AG09319 (cell line): ENCODE measurements around the gene SLC26A4.

Experiments used
- DNase-seq: peaks from one replicate; pipeline ENCODE4 v3.0.0-alpha.2; 2010; ENCODE audit warnings: low read depth; ENCODE audit errors: extremely low read depth
- TF ChIP-seq, protein P1 (sequence below): IDR thresholded peaks from 2 replicates; pipeline ENCODE4 v1.5.1; 2011; ENCODE audit warnings: low read depth, mild to moderate bottlenecking, inconsistent platforms, low read length, moderate library complexity

The SLC26A4 gene

DNA sequence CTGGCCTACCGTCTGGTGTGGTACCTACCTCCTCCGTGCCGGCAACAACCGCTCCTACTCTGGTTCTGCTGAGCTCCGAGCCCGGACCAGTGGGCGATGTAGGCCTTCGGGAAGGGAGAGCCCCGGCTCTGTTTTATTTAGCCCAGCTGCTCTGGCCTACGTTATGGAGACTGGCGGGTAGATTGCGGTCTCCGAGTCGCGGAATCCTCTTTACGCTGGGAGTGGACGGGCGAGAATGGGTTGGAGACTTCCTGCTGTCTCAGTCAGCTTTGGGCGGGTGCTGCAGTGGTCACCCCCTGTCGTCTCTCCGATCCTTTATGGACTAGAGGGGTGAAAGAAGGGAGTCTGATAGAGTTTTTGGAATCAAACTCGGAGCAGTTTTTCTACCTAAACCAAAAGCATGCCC is 83.7 kb downstream of the SLC26A4 start:
- no peak for DNase-seq
- TF ChIP-seq, protein P1, sequence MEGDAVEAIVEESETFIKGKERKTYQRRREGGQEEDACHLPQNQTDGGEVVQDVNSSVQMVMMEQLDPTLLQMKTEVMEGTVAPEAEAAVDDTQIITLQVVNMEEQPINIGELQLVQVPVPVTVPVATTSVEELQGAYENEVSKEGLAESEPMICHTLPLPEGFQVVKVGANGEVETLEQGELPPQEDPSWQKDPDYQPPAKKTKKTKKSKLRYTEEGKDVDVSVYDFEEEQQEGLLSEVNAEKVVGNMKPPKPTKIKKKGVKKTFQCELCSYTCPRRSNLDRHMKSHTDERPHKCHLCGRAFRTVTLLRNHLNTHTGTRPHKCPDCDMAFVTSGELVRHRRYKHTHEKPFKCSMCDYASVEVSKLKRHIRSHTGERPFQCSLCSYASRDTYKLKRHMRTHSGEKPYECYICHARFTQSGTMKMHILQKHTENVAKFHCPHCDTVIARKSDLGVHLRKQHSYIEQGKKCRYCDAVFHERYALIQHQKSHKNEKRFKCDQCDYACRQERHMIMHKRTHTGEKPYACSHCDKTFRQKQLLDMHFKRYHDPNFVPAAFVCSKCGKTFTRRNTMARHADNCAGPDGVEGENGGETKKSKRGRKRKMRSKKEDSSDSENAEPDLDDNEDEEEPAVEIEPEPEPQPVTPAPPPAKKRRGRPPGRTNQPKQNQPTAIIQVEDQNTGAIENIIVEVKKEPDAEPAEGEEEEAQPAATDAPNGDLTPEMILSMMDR = no peak

DNA sequence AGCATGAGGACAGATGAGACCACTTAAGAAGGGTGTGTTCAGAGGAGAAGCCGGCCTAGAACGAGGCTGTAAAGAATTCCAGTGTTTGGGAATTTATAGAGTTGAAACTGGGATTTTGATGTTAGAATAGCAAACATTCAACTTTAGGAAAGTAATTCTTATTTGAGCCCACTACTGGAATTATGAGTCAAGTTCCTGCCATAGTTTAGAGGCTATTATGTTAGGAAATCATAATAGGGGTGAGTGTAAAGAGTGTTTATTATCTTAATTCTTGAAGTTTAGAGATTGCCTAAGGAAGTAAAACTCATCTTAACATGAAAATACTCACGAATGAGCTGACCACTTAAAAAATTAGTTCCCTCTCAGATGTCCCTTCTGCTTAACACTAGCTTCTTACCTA is 85.4 kb downstream of the SLC26A4 start:
- TF ChIP-seq, protein P1 = no peak
- DNase-seq = no peak

DNA sequence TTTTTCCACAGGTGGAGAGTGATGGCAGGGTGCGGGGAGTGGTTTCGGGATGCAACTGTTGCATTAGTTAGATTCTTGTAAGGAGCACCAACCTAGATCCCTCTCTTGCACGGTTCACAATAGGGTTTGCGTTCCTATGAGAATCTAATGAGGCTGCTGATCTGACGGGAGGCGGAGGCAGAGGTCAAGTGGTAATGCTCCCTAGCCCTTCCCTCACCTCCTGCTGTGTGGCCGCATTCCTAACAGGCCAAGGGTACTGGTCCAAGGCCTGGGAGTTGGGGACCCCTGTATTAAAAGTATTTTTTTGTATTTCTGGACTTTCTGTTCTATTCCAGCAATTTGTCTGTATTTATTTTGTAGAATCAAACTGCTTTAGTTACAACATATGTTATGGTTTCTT is 90.5 kb downstream of the SLC26A4 start:
- TF ChIP-seq, protein P1 = no peak
- no peak for DNase-seq

- TF ChIP-seq, protein P1 = no peak; the same call in none of the 2 replicates
- DNase-seq = no peak
Measured at GRCh38 chr7:107754642-107755041, 94.0 kb downstream of the SLC26A4 start.

DNA sequence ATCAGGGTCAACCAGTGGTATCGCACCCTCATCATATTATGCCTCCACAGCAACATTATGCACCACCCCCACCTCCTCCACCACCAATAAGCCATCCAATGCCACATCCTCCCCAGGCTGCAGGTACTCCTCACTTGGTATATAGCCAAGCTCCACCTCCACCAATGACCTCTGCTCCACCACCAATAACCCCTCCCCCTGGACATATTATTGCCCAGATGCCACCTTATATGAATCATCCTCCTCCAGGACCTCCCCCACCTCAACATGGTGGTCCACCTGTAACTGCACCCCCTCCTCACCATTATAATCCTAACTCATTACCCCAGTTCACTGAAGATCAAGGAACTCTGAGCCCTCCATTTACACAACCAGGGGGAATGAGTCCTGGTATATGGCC is 98.0 kb downstream of the SLC26A4 start:
- TF ChIP-seq, protein P1 = no peak
- no peak for DNase-seq

DNA sequence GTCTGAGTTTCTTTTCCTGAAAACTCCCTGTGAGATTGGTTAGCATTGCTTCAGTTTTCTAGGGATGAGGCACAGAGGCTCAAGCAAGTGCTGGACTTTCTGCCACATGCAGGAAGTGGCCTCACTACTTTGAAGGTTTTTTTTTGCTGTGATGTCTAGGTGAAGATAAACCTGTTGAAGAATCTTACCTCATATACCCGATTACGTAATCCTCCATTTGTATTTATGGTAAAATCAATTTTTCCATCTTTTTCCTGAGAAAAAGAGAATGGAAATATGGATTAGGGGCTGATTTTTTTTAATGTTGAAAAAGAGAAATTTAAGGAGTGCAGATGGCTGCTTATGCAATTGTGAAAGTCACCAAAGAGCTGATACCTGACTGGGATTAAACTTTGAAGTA is 106.8 kb downstream of the SLC26A4 start:
- no peak for DNase-seq

More for the DNA sequence above, 106.8 kb downstream of the SLC26A4 start:
- TF ChIP-seq, protein P1 = no peak
